Keratinocyte (primary cell): ENCODE measurements around the gene NRP2. TPM values are rescaled to one million over a fixed set of nuclear protein-coding genes. Genes with fewer than 3 reads are reported as not detected.

Source experiments
- DNase-seq: peaks from one replicate; pipeline ENCODE4 v3.0.0-alpha.2; 2011; ENCODE audit warnings: low read depth, missing footprints, low spot score
- FAIRE-seq: peaks from 2 replicates; lab custom pipeline; 2011; peaks lifted over from hg19 to GRCh38; lab: Jason Lieb, UNC
- H2AFZ ChIP-seq: 2 replicates; pipeline ENCODE4 v1.6.0; 2012; ENCODE audit warnings: low read length, control low read depth, inconsistent platforms; ENCODE audit not compliant: control insufficient read depth
- H3K27ac ChIP-seq: 2 replicates; pipeline ENCODE4 v1.5.1; 2011; ENCODE audit warnings: low read length; ENCODE audit not compliant: control insufficient read depth, insufficient read depth
- H3K27me3 ChIP-seq: 3 replicates; pipeline ENCODE4 v1.6.0; 2011; ENCODE audit warnings: low read length; ENCODE audit not compliant: control insufficient read depth, insufficient read depth; ENCODE audit errors: extremely low read depth
- H3K36me3 ChIP-seq, 2 experiments: 2 replicates in 1 of 2; 3 replicates in 1 of 2; pipeline ENCODE4 v1.5.1; 2011; ENCODE audit warnings: low read length in 2 of 2, mild to moderate bottlenecking in 1 of 2; ENCODE audit not compliant: control insufficient read depth in 2 of 2, insufficient read depth in 2 of 2; ENCODE audit errors: extremely low read depth in 1 of 2
- H3K4me1 ChIP-seq: 3 replicates; pipeline ENCODE4 v1.5.1; 2011; ENCODE audit warnings: low read length; ENCODE audit not compliant: control insufficient read depth, insufficient read depth; ENCODE audit errors: extremely low read depth
- H3K4me2 ChIP-seq: 3 replicates; pipeline ENCODE4 v1.6.0; 2011; ENCODE audit warnings: low read depth, low read length; ENCODE audit not compliant: control insufficient read depth, insufficient read depth; ENCODE audit errors: extremely low read depth
- H3K4me3 ChIP-seq, 3 experiments: fragments of 200-600 bp in 1 of 3; sonication (generic) in 1 of 3; 2 replicates in 2 of 3; 3 replicates in 1 of 3; pipeline ENCODE4 v1.5.1; 2011 to 2016; ENCODE audit warnings: low read length in 3 of 3, mild to moderate bottlenecking in 3 of 3, control low read depth in 2 of 3, inconsistent platforms in 1 of 3, low read depth in 1 of 3, mixed read lengths in 1 of 3, mixed run types in 1 of 3, moderate library complexity in 1 of 3; ENCODE audit not compliant: control insufficient read depth in 2 of 3, insufficient read depth in 2 of 3; ENCODE audit errors: extremely low read depth in 1 of 3
- H3K79me2 ChIP-seq: 2 replicates; pipeline ENCODE4 v1.6.0; 2012; ENCODE audit warnings: low read length; ENCODE audit not compliant: control insufficient read depth, insufficient read depth
- H3K9ac ChIP-seq: 3 replicates; pipeline ENCODE4 v1.6.0; 2011; ENCODE audit warnings: low read length; ENCODE audit not compliant: control insufficient read depth, insufficient read depth; ENCODE audit errors: extremely low read depth
- H3K9me1 ChIP-seq: 3 replicates; pipeline ENCODE4 v1.6.0; 2011; ENCODE audit warnings: low read length; ENCODE audit not compliant: control insufficient read depth, insufficient read depth; ENCODE audit errors: extremely low read depth
- H3K9me3 ChIP-seq: 2 replicates; pipeline ENCODE4 v1.5.1; 2012; ENCODE audit warnings: low read depth, low read length; ENCODE audit not compliant: control insufficient read depth
- H4K20me1 ChIP-seq: 3 replicates; pipeline ENCODE4 v1.6.0; 2011; ENCODE audit warnings: low read length; ENCODE audit not compliant: control insufficient read depth, insufficient read depth; ENCODE audit errors: extremely low read depth
- CTCF ChIP-seq, 3 experiments: IDR thresholded peaks in 1 of 3; conservative IDR thresholded peaks in 1 of 3; optimal IDR thresholded peaks in 1 of 3; 2 replicates in 2 of 3; 3 replicates in 1 of 3; pipeline versions ENCODE3 to v1.5.1; 2011; ENCODE audit warnings: low read length in 3 of 3, mild to moderate bottlenecking in 3 of 3, moderate library complexity in 2 of 3, control low read depth in 1 of 3, inconsistent platforms in 1 of 3; ENCODE audit not compliant: insufficient read depth in 2 of 3; ENCODE audit errors: extremely low read depth in 1 of 3
- EZH2 ChIP-seq: IDR thresholded peaks from one replicate; pipeline ENCODE4 v1.6.1; 2012; ENCODE audit warnings: inconsistent platforms, mild to moderate bottlenecking, low read length, moderate library complexity
- dilution Hi-C: fragments of 300-500 bp; cut with MboI; formaldehyde crosslinking; loops from one replicate; pipeline ENCODE4 v1.7.0; 2020; ENCODE audit warnings: low sequenced_read_pairs; ENCODE audit not compliant: extremely low pct_ligation_motif_present
- polyA plus RNA-seq, 5 experiments: library from polyadenylated mRNA; depleted of rRNA in 3 of 5; stranded (reverse) in 3 of 5; stranded (forward) in 1 of 5; unstranded in 1 of 5; fragments of >200 nt; gene quantifications; 1 replicate in 1 of 5; 2 replicates in 3 of 5; 3 replicates in 1 of 5; pipeline versions ENCODE4 v1.2.1 to v1.2.3, GENCODE V29; 2011 to 2012; ENCODE audit warnings: missing spikeins in 2 of 5, low read depth in 1 of 5, low replicate concordance in 1 of 5

Gene NRP2
- polyA plus RNA-seq, 1 donor (not counting 4 experiments of a cell fraction or from before 2014, with no cell fraction given), result 20.6 TPM

GRCh38 chr2:205797866-205798265, 115.6 kb downstream of the NRP2 start:
- H3K9me1 ChIP-seq, result no peaks in the 10 kb centered on the region
- H3K9ac ChIP-seq, result no peak overlapping the region
- TF ChIP-seq CTCF (optimal IDR thresholded peaks at IDR 0.05 in 1 of 3, IDR thresholded peaks at IDR 0.05 in 1 of 3, conservative IDR thresholded peaks at IDR 0.05 in 1 of 3; ENCODE audit: extremely low read depth in 1 of 3, insufficient read depth in 2 of 3, low read length in 3 of 3), result no peak
- dilution Hi-C loops, result no loop called here
- no peak overlapping the region for H2AFZ ChIP-seq
- peaks cover 0 to 6% of the 10 kb centered on the region in 2 experiments for H3K36me3 ChIP-seq
- no peak overlapping the region for H3K4me2 ChIP-seq
- FAIRE-seq (no peak), DNase-seq (no peak)
- no peaks in the 10 kb centered on the region for H3K27me3 ChIP-seq
- no peaks in the 10 kb centered on the region for H3K79me2 ChIP-seq
- H3K9me3 ChIP-seq, result no peaks in the 10 kb centered on the region
- no peaks in the 10 kb centered on the region for H3K4me1 ChIP-seq
- no peak overlapping the region for H3K4me3 ChIP-seq
- H4K20me1 ChIP-seq, result no peaks in the 10 kb centered on the region
- H3K27ac ChIP-seq, result no peak overlapping the region

GRCh38 chr2:205800224-205800623, 117.9 kb downstream of the NRP2 start:
- no peak for FAIRE-seq
- Histone ChIP-seq H3K4me1 (no peaks in the 10 kb centered on the region), H3K9me1 (no peaks in the 10 kb centered on the region), H3K4me3 (no peak overlapping the region), H4K20me1 (no peaks in the 10 kb centered on the region), H3K9ac (no peak overlapping the region), H3K27ac (no peak overlapping the region), H3K4me2 (no peak overlapping the region), H3K79me2 (no peaks in the 10 kb centered on the region), H3K36me3 (peaks cover 0 to 6% of the 10 kb centered on the region in 2 experiments), H3K9me3 (no peaks in the 10 kb centered on the region), H3K27me3 (no peaks in the 10 kb centered on the region), H2AFZ (no peak overlapping the region)
- no peak for DNase-seq
- TF ChIP-seq CTCF (optimal IDR thresholded peaks at IDR 0.05 in 1 of 3, IDR thresholded peaks at IDR 0.05 in 1 of 3, conservative IDR thresholded peaks at IDR 0.05 in 1 of 3; ENCODE audit: extremely low read depth in 1 of 3, insufficient read depth in 2 of 3, low read length in 3 of 3) (no peak), EZH2 (no peak)
- dilution Hi-C loops, result no loop called here
